Fibroblast of skin of abdomen (primary cell): ENCODE data around the gene CLK4.

Experiments used
- DNase-seq: peaks from one replicate; pipeline ENCODE4 v3.0.0-alpha.2; 2013

Gene CLK4

DNA sequence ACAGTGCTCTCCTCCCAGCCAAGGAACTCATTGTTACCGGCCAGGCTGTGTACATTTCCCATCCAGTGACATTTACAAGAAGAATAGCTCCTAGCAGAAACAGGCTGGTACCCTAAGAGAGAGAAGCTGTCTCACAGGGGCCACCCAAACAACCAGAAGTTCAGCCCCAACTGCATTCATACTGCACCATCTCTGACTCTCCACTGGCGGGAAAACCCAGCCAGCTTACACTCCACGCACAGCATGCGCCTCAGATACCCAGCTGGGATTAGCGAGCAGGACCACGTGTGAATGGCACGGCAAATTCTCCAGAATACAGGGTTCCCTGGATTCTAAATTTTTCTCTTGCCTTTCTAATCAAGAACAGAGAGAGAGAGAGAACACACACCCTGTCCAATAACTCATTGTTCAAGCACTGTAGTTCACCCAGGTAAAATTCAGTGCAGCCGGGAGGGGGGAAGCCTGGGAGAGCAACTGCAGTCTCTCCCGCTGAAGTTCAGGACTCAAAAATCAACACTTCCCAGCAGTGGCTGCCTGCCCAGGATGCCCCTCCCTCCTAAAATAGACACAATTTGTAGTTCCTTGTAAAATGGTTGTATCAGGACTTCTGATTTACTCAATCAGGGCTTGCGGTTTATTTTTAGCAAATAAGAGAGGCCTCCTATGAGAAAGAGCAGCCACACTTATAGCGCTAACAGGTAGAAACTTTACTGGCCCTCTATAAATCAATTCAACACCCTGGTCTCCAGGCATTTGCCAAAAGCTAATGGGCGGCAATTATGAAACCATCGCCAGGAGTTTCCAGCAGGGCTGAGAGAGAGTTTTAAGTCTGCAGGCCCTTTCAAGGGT lies 38.9 kb downstream of the CLK4 start:
- DNase-seq, result no peak

DNA sequence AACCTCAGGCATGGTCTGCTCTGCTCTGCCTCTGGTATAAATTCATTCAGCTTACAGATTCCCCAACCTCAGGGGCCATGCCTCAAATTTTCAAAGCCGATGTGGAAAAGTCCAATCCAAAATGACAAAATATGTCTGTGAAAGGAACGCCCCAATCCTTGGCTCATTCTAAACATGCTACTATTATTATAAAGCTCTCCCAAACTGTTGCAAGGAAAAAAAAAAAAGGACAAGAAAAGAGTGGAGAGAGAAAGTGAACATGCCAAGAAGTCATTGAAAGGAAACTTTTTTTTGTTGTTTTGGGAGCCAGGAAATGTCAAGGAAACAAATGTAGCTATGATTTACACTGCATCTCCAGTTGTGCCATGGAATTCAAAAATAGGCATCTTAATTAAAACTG lies 40.5 kb downstream of the CLK4 start:
- DNase-seq, result no peak

DNA sequence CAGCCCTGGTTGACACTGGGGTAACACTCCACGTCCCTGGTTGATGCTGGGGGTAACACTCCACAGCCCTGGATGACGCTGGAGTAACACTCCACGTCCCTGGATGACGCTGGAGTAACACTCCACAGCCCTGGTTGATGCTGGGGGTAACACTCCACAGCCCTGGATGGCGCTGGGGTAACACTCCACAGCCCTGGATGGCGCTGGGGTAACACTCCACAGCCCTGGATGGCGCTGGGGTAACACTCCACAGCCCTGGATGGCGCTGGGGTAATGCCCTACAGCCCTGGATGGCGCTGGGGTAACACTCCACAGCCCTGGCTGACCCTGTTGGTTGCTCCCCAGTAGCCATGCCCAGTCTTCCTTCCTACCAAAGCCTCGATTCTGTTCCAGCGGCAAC lies 41.4 kb downstream of the CLK4 start:
- peak; percentile 51 for DNase-seq

DNA sequence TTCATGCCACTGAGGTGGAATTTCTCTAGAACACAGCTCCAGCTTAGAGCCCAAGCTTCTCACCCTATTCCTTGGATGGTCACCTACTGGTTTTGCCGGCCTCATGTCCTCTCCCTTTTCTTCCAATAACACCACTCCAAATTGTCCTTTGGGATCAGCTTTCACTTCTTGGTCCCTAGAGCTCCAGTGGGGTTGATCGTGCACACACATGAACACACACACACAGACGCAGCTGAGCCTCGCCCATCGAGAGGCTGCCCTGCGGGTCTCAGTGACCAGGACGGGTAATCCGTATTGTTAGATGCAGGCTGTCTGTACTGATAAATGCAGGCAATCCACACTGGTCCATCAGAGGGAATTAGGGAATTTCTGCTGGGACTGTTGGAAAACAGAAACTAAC lies 43.6 kb downstream of the CLK4 start:
- no peak for DNase-seq

DNA sequence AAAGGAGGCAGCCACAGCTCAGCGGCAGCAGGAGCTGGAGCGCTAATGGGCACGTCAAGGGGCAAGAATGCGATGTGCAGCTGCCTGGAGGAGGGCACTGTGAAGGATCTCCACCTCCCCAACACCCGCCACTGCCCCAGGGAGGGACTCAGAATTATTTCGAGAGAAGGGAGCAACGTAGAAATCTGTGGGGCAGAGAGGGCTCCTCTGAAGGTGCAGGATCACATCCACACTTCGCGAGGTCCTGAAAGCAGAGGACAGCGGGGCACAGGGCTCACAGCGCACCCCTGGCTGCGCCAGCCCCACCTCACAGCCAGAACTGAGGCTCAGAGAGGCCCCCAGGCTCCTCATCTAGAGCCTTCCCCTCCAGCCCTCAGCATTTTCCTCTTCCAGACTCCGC lies 44.6 kb downstream of the CLK4 start:
- DNase-seq, result no peak

DNA sequence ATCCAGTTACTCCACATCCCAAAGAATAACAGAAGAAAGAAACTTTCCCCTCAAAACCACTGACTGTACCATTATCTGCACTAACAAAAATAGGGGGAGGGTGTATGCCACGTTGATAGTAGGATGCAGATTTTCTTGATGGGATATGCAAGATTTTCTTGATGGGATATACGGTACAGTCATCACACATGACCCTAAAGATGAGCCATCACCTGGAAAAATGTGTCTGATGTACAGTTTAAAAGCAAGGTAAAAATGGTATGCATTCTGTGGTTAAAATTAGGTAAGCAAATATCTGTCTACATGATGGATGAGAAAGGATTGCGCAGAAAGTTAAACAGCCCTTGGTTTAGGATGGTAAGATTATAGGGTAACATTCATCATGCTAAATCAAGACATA lies 45.2 kb downstream of the CLK4 start:
- no peak for DNase-seq

DNA sequence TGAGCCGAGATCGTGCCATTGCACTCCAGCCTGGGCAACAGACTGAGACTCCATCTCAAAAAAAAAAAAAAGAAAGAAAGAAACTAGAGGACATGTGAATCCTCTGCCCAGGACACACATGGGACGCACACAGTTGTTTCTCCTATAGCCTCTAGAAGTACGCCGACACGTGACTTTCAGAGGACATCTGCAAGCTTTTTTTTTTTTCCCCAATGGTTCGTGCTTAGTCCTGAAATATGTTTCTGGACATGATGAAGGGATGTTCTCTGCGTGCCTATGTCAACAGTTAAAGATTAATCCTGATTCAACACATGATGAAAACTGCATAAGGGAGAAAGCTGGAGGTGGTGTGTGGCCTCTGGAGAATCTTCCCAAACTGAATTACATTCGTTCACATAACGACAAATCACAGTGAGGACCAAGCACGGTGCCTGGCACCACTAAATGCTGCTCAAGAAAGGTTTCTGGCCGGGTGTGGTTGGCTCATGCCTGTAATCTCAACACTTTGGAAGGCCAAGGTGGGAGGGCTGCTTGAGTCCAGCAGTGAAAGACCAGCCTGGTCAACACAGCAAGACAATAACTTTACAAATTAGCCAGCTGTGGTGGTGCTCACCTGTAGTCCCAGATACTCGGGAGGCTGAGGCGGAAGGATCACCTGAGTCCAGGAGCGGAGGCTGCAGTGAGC lies 46.4 kb downstream of the CLK4 start:
- DNase-seq, result no peak

DNA sequence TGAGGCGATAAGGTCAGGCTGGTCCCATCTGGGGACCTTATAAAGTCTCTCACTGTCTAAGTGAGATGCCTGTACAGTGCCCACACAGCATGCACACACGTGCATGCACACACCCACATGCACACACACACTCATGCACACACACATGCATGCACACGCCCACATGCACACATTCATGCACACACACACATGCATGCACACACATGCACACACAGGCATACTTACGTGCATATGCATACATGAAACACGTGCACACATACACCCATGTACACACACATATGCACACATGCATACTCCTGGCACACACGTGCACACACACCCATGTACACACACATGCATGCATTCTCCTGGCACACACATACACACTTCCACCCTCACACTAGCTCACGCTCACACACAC lies 48.9 kb downstream of the CLK4 start:
- DNase-seq, result no peak

DNA sequence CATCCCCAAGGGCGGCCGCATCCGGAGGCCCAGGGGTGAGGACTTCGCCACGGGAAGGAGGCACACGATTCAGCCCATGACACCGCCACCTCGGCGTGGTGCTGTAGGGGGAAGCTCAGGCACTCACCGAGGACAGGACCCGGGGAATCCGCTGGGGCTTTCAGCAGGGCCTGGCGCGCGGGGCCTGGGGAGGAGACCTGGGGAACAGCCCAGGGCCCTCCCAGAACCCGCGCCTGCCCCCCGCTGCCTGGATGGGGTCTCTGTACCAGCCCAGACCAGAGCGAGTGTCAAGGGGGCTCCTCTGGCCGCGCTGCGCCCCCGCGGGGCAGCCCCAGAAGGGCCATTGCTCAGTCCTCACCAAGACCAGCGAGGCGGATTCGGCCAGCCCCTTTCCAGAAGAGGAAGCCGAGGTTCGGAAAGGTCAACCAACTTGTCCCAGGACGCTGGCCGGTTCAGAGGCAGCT lies 49.4 kb downstream of the CLK4 start:
- no peak for DNase-seq

DNA sequence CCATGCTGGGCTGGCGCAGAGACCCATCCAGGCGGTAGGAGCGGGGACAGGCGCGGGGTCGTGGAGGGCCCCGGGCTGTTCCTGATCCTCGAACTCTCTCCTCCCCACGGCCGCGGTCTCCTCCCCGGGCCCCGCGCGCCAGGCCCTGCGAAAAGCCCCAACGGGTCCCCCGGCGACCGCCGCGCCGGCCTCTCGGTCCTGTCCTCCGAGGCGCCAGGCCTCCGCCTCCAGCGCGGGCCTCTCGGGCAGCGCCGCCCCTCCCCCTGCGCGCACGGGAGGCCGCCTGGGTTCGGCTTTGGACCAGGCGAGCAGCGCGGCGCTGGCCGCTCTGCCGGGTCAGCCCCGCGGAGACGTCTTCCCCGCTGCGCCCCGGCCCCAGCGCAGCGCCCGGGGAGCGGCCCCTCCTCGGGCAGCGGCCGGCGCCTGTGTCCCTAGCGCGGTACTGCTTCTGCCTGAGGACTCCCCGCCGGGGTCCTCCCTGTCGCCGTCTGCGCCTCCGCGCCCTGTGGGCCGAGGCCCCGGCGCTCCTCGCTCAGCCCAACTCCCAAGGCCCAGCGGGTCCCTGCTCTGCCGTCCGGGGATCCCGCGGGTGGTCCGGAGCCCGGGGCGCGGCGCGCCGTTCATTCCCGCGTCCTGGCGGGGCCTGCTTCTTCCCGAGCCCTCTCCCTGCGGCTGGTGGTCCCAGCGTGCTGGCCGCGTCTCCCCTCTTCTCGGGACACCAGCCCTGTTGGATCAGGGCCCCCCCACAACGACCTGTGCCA lies 50.1 kb downstream of the CLK4 start:
- DNase-seq, result no peak

DNA sequence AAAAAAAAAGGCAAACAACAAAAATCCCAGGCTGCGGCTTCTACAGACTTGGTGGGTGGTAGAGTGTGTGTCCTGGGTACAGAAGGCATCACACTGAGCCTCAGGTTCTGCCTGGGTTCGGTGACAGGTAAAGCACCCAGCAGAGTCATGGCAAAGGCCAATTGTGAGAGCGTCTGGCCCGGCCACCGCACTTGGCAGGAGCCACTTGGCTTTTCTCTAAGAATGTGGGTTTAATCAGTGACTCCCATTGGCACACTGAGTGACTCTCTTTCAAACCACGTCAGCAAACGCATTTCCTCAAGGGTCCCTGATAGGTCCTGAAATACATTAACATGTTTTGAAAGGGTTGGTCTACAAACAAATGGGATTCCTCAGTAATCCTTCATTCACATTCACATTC lies 53.6 kb downstream of the CLK4 start:
- DNase-seq, result no peak

DNA sequence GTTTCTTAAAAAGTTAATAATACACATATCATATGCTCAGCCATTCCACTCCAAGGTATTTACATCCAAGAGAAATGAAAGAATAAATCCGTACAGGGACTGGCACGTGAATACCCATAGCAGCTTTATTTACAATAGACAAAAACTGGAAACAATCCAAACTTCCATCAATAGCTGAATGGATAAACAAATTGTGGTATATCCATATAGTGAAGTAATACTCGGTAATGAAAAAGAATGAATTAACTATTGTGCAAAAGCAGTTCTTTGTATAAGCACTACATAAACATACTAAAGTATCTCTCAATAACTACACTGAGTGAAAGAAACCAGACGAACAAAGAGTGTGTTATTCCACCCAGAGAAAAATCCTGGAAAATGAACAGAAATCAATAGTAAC lies 54.2 kb downstream of the CLK4 start:
- no peak for DNase-seq

DNA sequence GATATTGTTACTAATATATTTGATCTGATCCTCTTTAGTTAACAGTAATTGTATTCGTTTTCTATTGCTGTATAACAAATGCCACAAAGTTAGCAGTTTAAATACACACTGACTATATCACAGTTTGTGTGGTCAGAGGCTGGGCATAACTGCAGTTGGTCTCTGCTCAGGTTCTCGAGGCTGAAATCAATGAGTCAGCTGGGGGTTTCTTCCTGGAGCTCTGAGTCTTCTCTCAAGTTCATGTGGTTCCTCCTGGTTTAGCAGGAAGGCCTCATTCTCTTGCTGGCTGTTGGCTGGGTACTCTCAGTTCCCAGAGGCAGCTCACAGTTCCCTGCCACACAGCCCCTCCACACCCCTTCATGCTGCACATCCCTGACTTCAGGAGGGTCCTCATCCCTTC lies 57.4 kb downstream of the CLK4 start:
- no peak for DNase-seq

DNA sequence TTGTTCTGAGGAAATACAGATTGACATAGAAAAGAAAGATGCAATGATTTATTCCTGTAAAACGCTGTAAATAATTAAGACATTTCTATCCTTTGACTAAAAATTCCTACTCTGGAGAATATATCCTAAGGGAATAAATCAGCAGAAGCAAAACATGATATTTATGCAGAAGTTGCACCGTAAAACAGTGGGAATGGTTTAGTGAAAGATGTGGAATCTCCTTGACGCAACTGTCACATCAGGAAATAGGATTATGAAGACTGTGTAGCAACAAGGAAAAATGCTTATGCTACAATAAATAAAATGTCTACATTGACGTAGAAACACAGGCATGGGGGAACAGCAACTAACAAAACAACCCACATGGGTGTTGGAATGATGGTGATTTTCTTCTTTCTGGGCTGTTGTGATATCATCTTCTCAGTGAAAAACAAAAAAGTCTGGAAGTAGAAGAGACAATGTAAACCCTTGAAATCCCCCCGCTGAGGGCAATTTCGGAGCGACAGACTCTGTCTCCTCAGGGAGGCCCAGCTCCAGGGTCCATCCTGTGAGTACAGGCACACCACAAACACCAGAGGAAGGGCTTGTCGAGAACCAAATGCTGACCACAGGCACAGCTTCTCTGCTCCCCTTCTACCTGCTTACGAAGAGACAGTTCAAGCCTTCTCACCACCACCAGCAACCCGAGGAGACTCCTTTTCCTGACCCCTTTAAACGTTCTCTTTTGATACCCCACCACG lies 61.9 kb downstream of the CLK4 start:
- peak; percentile 26 for DNase-seq

DNA sequence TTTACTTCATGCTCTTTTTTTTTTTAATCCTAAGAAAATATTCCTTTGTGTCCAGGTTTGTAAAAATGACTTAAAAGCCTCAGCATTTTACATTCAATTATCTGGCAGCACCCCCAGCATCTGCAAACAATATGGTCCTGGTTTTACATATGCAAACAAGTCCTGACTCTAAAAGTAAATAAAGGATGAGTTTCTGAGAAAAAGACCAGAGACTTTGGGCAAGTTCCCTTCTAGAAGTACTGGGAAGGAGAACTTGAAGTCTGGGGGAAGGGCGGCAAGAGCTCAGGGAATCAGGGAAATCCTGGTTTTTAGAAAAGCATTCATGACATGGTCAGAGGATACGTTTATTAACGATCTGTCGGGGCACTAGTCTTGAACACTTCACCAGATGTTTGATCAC lies 62.5 kb downstream of the CLK4 start:
- no peak for DNase-seq

DNA sequence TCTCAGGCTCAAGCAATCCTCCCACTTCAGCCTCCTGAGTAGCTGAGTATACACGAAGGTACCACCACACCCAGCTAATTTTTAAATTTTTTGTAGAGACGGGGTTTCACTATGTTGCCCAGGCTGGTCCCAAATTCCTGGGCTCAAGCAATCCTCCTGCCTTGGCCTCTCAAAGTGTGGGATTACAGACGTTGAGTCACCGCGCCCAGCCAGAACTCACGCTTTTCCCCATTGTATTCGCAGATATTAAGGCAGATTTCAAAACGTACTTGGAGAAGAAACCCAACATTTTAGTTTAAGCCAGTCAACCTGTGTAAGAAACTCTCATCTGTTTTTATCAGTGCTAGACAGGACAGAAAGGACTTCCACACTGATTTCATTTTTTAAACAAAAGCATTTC lies 63.2 kb downstream of the CLK4 start:
- no peak for DNase-seq

DNA sequence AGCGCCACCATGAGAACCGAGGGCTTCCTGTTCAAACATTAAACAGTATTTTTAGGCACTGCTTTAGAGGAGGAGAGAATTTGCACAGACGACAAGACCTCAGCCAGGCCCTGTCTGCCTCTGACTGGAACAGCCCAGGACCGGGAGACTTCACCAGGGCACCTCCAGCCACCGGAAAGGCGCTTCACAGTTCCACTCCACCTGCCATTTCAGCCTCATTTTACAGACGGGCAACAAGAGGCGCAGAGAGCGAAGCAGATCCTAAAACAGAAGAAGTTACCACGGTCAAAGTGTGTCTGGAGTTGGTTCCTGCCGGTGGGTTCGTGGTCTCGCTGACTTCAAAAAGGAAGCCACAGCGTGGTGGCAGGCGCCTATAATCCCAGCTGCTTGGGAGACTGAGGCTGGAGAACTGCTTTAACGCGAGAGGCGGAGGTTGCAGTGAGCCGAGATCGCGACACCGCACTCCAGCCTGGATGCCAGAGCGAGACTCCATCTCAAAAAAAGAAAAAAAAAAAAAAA lies 65.0 kb downstream of the CLK4 start:
- no peak for DNase-seq

DNA sequence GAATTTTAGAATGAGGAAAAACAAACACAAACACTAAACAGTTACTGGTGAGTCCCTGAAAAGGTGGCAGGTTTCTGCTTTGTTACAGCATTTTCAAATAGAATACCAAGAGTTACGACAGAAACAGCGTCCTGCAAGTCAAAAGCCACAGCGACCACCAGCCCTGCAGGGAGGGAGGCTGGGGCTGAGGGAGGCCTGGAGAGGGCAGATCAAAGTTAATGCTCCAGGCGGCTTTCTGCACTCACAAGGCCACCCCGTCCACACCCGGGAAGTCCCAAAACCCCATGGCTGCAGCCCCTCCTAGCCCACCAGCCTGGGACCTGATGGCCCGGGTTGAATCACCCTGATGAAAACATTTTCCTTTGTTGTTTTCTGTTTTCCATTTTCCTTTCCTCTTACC lies 65.9 kb downstream of the CLK4 start:
- DNase-seq, result no peak

DNA sequence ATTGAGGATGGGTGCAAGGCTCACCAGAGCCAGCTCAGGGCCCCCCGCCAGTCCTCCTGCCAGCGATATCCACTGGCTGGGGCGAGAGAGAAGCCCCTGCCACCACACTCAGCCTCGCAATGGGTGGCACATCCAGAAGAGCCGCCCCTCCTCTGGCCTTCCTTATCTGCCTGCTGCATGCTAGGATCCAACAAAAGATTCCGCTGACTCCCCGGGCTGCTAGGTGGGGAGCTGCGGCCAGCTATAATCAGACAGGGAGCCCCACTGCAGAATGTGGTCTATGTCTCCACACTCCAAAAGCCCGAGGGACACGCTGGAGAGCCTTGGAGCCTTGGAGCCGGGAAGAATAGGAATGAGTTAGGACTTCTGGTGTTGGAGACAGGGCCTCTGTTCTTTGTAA lies 69.4 kb downstream of the CLK4 start:
- DNase-seq, result no peak

DNA sequence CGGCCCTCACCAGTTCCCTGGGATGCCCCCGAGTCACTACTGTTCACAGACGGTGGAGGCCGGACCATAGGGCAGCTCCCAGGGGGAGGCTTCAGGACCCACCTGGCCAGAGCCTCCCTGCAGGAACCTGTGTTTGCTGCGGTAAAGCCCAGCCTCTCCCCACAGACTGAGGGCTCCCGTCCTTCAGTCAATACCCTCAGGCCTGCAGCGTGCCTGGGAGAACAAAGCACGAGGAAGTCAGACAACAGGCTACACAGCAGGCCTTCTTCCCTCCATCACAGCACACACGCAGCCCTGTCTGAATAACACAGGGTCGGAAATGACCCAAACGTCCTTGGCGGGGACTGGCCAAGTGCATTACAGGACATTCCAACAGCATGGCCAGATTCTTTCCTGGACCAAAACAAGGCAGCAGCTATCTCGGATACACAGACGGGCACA lies 71.1 kb downstream of the CLK4 start:
- no peak for DNase-seq

DNA sequence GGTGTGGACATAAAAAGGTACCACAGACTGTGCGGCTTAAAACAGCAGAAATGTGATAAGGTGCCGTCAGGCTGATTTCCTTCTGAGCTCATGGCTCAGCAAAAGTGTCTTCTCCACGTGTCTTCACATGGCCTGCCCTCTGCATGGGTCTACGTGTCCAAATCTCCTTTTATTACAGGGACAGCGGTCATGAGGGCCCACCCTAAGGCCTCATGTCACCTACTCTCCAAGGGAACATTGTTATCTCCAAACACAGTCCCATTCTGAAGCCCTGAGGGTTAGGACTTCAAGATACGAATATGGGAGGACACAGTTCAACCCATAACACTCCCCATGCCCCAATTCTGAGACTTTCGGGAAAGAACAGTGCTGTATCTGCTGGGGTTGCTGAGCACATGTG lies 71.8 kb downstream of the CLK4 start:
- DNase-seq, result no peak

DNA sequence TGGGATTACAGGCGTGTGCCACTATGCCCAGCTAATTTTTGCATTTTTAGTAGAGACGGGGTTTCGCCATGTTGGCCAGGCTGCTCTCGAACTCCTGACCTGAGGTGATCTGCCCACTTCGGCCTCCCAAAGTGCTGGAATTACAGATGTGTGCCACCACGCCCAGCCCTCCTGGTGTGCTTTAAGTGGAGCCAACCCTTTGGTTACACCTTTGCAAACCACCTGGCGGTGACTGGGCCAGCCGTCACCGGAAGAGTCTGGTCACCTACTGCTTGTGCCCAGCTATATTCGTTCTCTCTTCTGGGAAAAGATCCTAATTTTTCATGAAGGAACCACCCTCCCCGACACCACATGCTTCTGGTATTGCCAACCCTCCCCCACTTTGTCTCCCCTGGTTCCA lies 72.5 kb downstream of the CLK4 start:
- DNase-seq, result no peak

DNA sequence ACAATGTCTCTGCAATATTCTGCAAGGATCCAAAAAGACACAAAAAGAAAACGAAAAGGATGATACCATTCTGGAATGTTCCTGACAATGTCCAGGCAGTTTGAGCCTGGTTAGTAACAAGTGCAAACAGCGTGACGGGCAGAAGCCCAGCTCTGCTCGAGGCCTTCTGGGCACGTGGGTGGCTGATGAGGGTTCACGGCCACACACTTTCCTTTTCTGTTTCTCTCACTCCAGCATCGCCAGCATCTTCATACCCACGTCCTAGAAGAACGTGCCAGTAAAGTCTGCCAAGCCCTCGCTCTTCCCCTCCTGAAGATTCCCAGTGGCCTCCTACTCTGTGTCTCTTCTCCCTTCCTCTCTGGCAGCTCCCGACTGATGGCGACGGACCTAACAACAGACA lies 73.3 kb downstream of the CLK4 start:
- DNase-seq, result no peak
